SK-N-SH treated with all-trans-retinoic acid at 6 μM for 48 hours (cell line): ENCODE results near the gene ADGRL2.

Experiments used
- ZFP3 ChIP-seq: fragments of 250-450 bp; sonication (Bioruptor Pico); IDR thresholded peaks from 2 replicates; pipeline ENCODE4 v1.5.0; 2020; ENCODE audit warnings: mild to moderate bottlenecking, moderate library complexity
- ZNF565 ChIP-seq: fragments of 450-650 bp; formaldehyde crosslinking; conservative IDR thresholded peaks from 2 replicates; pipeline ENCODE4 v1.5.0; 2020; ENCODE audit warnings: low read depth, mild to moderate bottlenecking, moderate library complexity
- TF ChIP-seq, protein P1 (sequence below): fragments of 250-450 bp; sonication (Bioruptor Pico); IDR thresholded peaks from 2 replicates; pipeline ENCODE4 v1.8.0; 2020; ENCODE audit warnings: mild to moderate bottlenecking, moderate library complexity, borderline replicate concordance

GRCh38 chr1:81756872-81757271 lies 43.9 kb upstream of the ADGRL2 start:
- no peak for TF ChIP-seq ZFP3 (CRISPR knock-in tag)
- no peak for TF ChIP-seq ZNF565
- TF ChIP-seq, protein P1, sequence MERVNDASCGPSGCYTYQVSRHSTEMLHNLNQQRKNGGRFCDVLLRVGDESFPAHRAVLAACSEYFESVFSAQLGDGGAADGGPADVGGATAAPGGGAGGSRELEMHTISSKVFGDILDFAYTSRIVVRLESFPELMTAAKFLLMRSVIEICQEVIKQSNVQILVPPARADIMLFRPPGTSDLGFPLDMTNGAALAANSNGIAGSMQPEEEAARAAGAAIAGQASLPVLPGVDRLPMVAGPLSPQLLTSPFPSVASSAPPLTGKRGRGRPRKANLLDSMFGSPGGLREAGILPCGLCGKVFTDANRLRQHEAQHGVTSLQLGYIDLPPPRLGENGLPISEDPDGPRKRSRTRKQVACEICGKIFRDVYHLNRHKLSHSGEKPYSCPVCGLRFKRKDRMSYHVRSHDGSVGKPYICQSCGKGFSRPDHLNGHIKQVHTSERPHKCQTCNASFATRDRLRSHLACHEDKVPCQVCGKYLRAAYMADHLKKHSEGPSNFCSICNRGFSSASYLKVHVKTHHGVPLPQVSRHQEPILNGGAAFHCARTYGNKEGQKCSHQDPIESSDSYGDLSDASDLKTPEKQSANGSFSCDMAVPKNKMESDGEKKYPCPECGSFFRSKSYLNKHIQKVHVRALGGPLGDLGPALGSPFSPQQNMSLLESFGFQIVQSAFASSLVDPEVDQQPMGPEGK (CRISPR knock-in tag), result no peak
